A549 (cell line): Measurements from ENCODE around the gene KRT77. TPM values are rescaled to one million over a fixed set of nuclear protein-coding genes. Genes with fewer than 3 reads are reported as not detected.

Experiments
- ATAC-seq, 2 experiments: fragments of 200-7000 bp in 1 of 2; fragments of >200 bp in 1 of 2; cut with Nextera tagmentation in 1 of 2; cut with Tn5 transposase in 1 of 2; 3 replicates each; pipeline versions ENCODE4 v1.8.0 to v1.9.1; 2018 to 2020; ENCODE audit warnings: mild to moderate bottlenecking in 1 of 2, moderate library complexity in 1 of 2
- CTCF ChIA-PET: fragments of 300-600 bp; sonication (Branson Sonifier 250); formaldehyde crosslinking; extraction: SDS; loops from one replicate; lab custom pipeline; 2021; ENCODE audit warnings: antibody characterized with exemption, inconsistent platforms; lab: Yijun Ruan, JAX
- POLR2A ChIA-PET: fragments of 350-600 bp; formaldehyde crosslinking; extraction: SDS; loops from one replicate; lab custom pipeline; 2021; ENCODE audit warnings: antibody characterized with exemption, inconsistent platforms; lab: Yijun Ruan, JAX
- DNase-seq, 2 experiments: peaks; one replicate each; pipeline versions ENCODE4 v3.0.0 to v3.0.0-alpha.2; 2011 to 2016; ENCODE audit warnings: low read depth in 1 of 2, low spot score in 1 of 2
- FAIRE-seq: peaks from 2 replicates; lab custom pipeline; 2011; peaks lifted over from hg19 to GRCh38; lab: Jason Lieb, UNC
- H3K27ac ChIP-seq, 2 experiments: fragments of >200 bp; sonication (Bioruptor Twin); formaldehyde crosslinking; 3 replicates each; pipeline ENCODE4 v1.5.1; 2016 to 2017
- H3K4me1 ChIP-seq: fragments of >200 bp; sonication (Bioruptor Twin); formaldehyde crosslinking; 3 replicates; pipeline ENCODE4 v1.6.1; 2016
- H3K4me2 ChIP-seq: fragments of >200 bp; sonication (Bioruptor Twin); formaldehyde crosslinking; 3 replicates; pipeline ENCODE4 v1.6.1; 2016
- H3K4me3 ChIP-seq: fragments of >200 bp; sonication (Bioruptor Twin); formaldehyde crosslinking; 3 replicates; pipeline ENCODE4 v1.5.1; 2016
- H3K9me3 ChIP-seq: fragments of >200 bp; sonication (Bioruptor Twin); formaldehyde crosslinking; 3 replicates; pipeline ENCODE4 v1.6.1; 2016
- BCL3 ChIP-seq: fragments of >200 bp; sonication (Bioruptor Twin); formaldehyde crosslinking; IDR thresholded peaks from 3 replicates; pipeline ENCODE4 v1.6.1; 2016
- BHLHE40 ChIP-seq: IDR thresholded peaks from 2 replicates; pipeline ENCODE4 v1.6.1; 2012; ENCODE audit warnings: low read depth, low read length, inconsistent platforms
- CEBPB ChIP-seq, 2 experiments: fragments of >200 bp in 1 of 2; sonication (Bioruptor Twin) in 1 of 2; formaldehyde crosslinking in 1 of 2; IDR thresholded peaks; 2 replicates each; pipeline ENCODE4 v1.6.1; 2012 to 2016
- CHD4 ChIP-seq: fragments of 200-600 bp; sonication (generic); IDR thresholded peaks from 2 replicates; pipeline ENCODE4 v1.6.1; 2016; ENCODE audit warnings: antibody characterized with exemption, mild to moderate bottlenecking, borderline replicate concordance
- CTCF ChIP-seq: fragments of >200 bp; sonication (Bioruptor Twin); formaldehyde crosslinking; IDR thresholded peaks from 3 replicates; pipeline ENCODE4 v1.5.1; 2016
- E2F6 ChIP-seq: IDR thresholded peaks from 2 replicates; pipeline ENCODE4 v1.6.1; 2012; ENCODE audit warnings: low read depth, borderline replicate concordance
- FOSB ChIP-seq: fragments of 250-450 bp; sonication (Bioruptor Pico); IDR thresholded peaks from 2 replicates; pipeline ENCODE4 v1.5.0; 2020; ENCODE audit warnings: mild to moderate bottlenecking, moderate library complexity
- HDAC2 ChIP-seq: fragments of 200-600 bp; sonication (generic); IDR thresholded peaks from 2 replicates; pipeline ENCODE4 v1.6.1; 2016
- HOXA7 ChIP-seq: fragments of 250-450 bp; sonication (Bioruptor Pico); IDR thresholded peaks from 2 replicates; pipeline ENCODE4 v1.5.0; 2020; ENCODE audit warnings: mild to moderate bottlenecking, moderate library complexity
- JUNB ChIP-seq: fragments of >200 bp; sonication (Bioruptor Twin); formaldehyde crosslinking; IDR thresholded peaks from 2 replicates; pipeline ENCODE4 v1.6.1; 2016
- KDM1A ChIP-seq: fragments of 200-600 bp; sonication (generic); IDR thresholded peaks from 2 replicates; pipeline ENCODE4 v1.6.1; 2016; ENCODE audit warnings: low read depth, mild to moderate bottlenecking
- KDM5A ChIP-seq: fragments of 200-600 bp; sonication (generic); IDR thresholded peaks from 2 replicates; pipeline ENCODE4 v1.6.1; 2016; ENCODE audit warnings: antibody characterized with exemption, mild to moderate bottlenecking
- MYC ChIP-seq: IDR thresholded peaks from 2 replicates; pipeline ENCODE4 v1.6.1; 2012; ENCODE audit warnings: mild to moderate bottlenecking, inconsistent platforms, low read length, improper control_type of control experiment, borderline replicate concordance
- NFE2L2 ChIP-seq: fragments of 150-350 bp; conservative IDR thresholded peaks from 2 replicates; pipeline ENCODE4 v1.6.1; 2014; ENCODE audit warnings: low read length
- NR3C1 ChIP-seq: fragments of >200 bp; sonication (Bioruptor Twin); formaldehyde crosslinking; IDR thresholded peaks from 3 replicates; pipeline ENCODE4 v1.6.1; 2017
- PHF8 ChIP-seq: fragments of 200-600 bp; sonication (generic); IDR thresholded peaks from 2 replicates; pipeline ENCODE4 v1.6.1; 2016; ENCODE audit warnings: low read depth, mild to moderate bottlenecking, antibody characterized with exemption, moderate library complexity, borderline replicate concordance
- POLR2AphosphoS2 ChIP-seq: conservative IDR thresholded peaks from 2 replicates; pipeline ENCODE4 v1.6.1; 2012; ENCODE audit warnings: low read length, improper control_type of control experiment, inconsistent platforms
- RARB ChIP-seq: fragments of 250-450 bp; sonication (Bioruptor Pico); IDR thresholded peaks from 2 replicates; pipeline ENCODE4 v1.8.0; 2021; ENCODE audit warnings: mild to moderate bottlenecking, moderate library complexity
- RCOR1 ChIP-seq: fragments of 150-350 bp; IDR thresholded peaks from 2 replicates; pipeline ENCODE4 v1.6.1; 2014; ENCODE audit warnings: antibody characterized with exemption, low read length, low read depth
- REST ChIP-seq: fragments of 200-600 bp; sonication (generic); IDR thresholded peaks from 2 replicates; pipeline ENCODE4 v1.6.1; 2016; ENCODE audit warnings: antibody characterized with exemption, mild to moderate bottlenecking, moderate library complexity
- RFX5 ChIP-seq: fragments of 450-650 bp; IDR thresholded peaks from 2 replicates; pipeline ENCODE4 v1.7.1; 2014; ENCODE audit warnings: antibody characterized with exemption, mild to moderate bottlenecking, moderate library complexity
- RNF2 ChIP-seq: fragments of 200-600 bp; sonication (generic); IDR thresholded peaks from 2 replicates; pipeline ENCODE4 v1.6.1; 2016; ENCODE audit warnings: low read depth, mild to moderate bottlenecking, antibody characterized with exemption, moderate library complexity, borderline replicate concordance
- SREBF2 ChIP-seq: fragments of 450-650 bp; IDR thresholded peaks from 2 replicates; pipeline ENCODE4 v1.6.1; 2014; ENCODE audit warnings: mild to moderate bottlenecking, moderate library complexity
- TP53 ChIP-seq: fragments of 250-450 bp; sonication (Bioruptor Pico); IDR thresholded peaks from 2 replicates; pipeline ENCODE4 v1.5.0; 2021; ENCODE audit warnings: mild to moderate bottlenecking, moderate library complexity
- ZNF302 ChIP-seq: fragments of 250-450 bp; sonication (Bioruptor Pico); IDR thresholded peaks from 2 replicates; pipeline ENCODE4 v1.9.0; 2021; ENCODE audit warnings: inconsistent platforms, mild to moderate bottlenecking, moderate library complexity
- WGBS: methylation state at CpG from one replicate; pipeline ENCODE4 v1.1.6; 2017; ENCODE audit errors: missing lambda C conversion rate; 5-methylcytosine and 5-hydroxymethylcytosine counted together
- polyA plus RNA-seq, 4 experiments: library from polyadenylated mRNA; depleted of rRNA in 3 of 4; stranded (reverse); fragments of >200 nt; fragmentation: RNase III in 1 of 4; extraction: RNeasy Plus Mini Kit Qiagen cat#74134 plus additional on column Dnase treatment in 1 of 4; gene quantifications; 2 replicates in 3 of 4; 3 replicates in 1 of 4; pipeline ENCODE4 v1.2.3, GENCODE V29; 2011 to 2017

Gene KRT77
- polyA plus RNA-seq, 2 of the 4 experiments (the other 2 are of a cell fraction) = 0.03 TPM; not detected in 1

GRCh38 chr12:52676163-52676562, 27.2 kb downstream of the KRT77 start:
- Histone ChIP-seq H3K4me2 (no peak overlapping the region), H3K9me3 (no peaks in the 10 kb centered on the region), H3K27ac (no peak overlapping the region), H3K4me3 (no peak overlapping the region), H3K4me1 (no peaks in the 10 kb centered on the region; the same call in 2 of the 3 replicates)
- ATAC-seq = no peak
- 65% methylated on average over 7 of the region's 7 CpGs for WGBS
- FAIRE-seq = no peak
- TF ChIP-seq BCL3 (no peak), HDAC2 (no peak), CTCF (no peak), CEBPB (IDR thresholded peaks at IDR 0.05) (no peak), PHF8 (no peak), KDM5A (no peak), E2F6 (no peak), NR3C1 (no peak), MYC (no peak), RARB (CRISPR knock-in tag) (no peak), SREBF2 (no peak)
- ChIA-PET CTCF (interaction anchor here (1.0 to 1.3 kb wide), 2 partner anchors 140 to 189 kb away, joined by 3 to 5 read pairs; no protein-coding TSS in a partner anchor), POLR2A (no interaction called here)
- no peak for DNase-seq

GRCh38 chr12:52675301-52675701, 28.0 kb downstream of the KRT77 start:
- no peak for FAIRE-seq
- TF ChIP-seq RNF2 (no peak), KDM1A (no peak), NFE2L2 (no peak), RFX5 (no peak), ZNF302 (no peak), HOXA7 (CRISPR knock-in tag) (no peak), CEBPB (IDR thresholded peaks at IDR 0.05) (no peak), TP53 (CRISPR knock-in tag) (no peak), POLR2AphosphoS2 (no peak), HDAC2 (no peak), REST (no peak), KDM5A (no peak), BHLHE40 (no peak), CHD4 (no peak), JUNB (no peak), RCOR1 (no peak), FOSB (no peak)
- no peak overlapping the region for H3K4me3 ChIP-seq
- no peak overlapping the region for H3K27ac ChIP-seq
- ATAC-seq = no peak
- no peak overlapping the region for H3K4me2 ChIP-seq
- H3K4me1 ChIP-seq = no peaks in the 10 kb centered on the region; the same call in 2 of the 3 replicates
- WGBS = 85% methylated on average over 24 of the region's 28 CpGs
- ChIA-PET CTCF (interaction anchor here (1.0 to 1.3 kb wide), 3 partner anchors 140 to 302 kb away, joined by 3 to 5 read pairs (median 3); no protein-coding TSS in a partner anchor), POLR2A (no interaction called here)
- no peaks in the 10 kb centered on the region for H3K9me3 ChIP-seq
- no peak for DNase-seq
